K562 (cell line): ENCODE data around the gene DYNLT2B. TPM values are rescaled to one million over a fixed set of nuclear protein-coding genes. Genes with fewer than 3 reads are reported as not detected.
A peak's percentile ranks its signal among the peaks of the same experiment; 100 is the strongest.

Source experiments
- ATAC-seq: fragments of 200-7000 bp; cut with Tn5 transposase; 3 replicates; pipeline ENCODE4 v1.9.1; 2020; ENCODE audit warnings: moderate library complexity
- BruUV-seq: library from RNA; stranded (reverse); fragments of 400-500 nt; replicated peaks from 2 replicates; lab custom pipeline; 2021; lab: Mats Ljungman, UMichigan
- CTCF ChIA-PET: fragments of 300-600 bp; formaldehyde crosslinking; extraction: SDS; loops from one replicate; lab custom pipeline; 2021; ENCODE audit warnings: low intra/inter-chr PET ratio; lab: Yijun Ruan, JAX
- POLR2A ChIA-PET: fragments of 300-600, 350-650 bp; sonication (Branson Sonifier 250); formaldehyde crosslinking; extraction: SDS; loops from one replicate; lab custom pipeline; 2021; ENCODE audit warnings: antibody characterized with exemption, inconsistent platforms; lab: Yijun Ruan, JAX
- DNase-seq, 4 experiments: peaks; one replicate each; pipeline versions ENCODE4 v3.0.0 to v3.0.0-alpha.2; 2011 to 2018; ENCODE audit warnings: low spot score in 3 of 4, mixed read lengths in 3 of 4; ENCODE audit errors: extremely low read depth in 1 of 4
- FAIRE-seq: peaks from 2 replicates; lab custom pipeline; 2011; peaks lifted over from hg19 to GRCh38; lab: Jason Lieb, UNC
- H2AFZ ChIP-seq: 2 replicates; pipeline ENCODE4 v1.6.0; 2011; ENCODE audit warnings: low read depth, low read length, control low read depth, inconsistent platforms
- H3K27ac ChIP-seq: fragments of 200-600 bp; 3 replicates; pipeline ENCODE4 v1.8.0; 2011; ENCODE audit warnings: low read depth, mild to moderate bottlenecking, control low read depth, inconsistent platforms, low read length, moderate library complexity, mixed read lengths; ENCODE audit errors: extremely low read depth
- H3K27me3 ChIP-seq, 2 experiments: fragments of 300-600 bp in 1 of 2; 2 replicates in 1 of 2; 3 replicates in 1 of 2; pipeline versions ENCODE4 v1.6.0 to v1.8.0; 2011; ENCODE audit warnings: inconsistent platforms in 2 of 2, low read length in 2 of 2, mild to moderate bottlenecking in 1 of 2, mixed read lengths in 1 of 2, moderate library complexity in 1 of 2; ENCODE audit not compliant: control insufficient read depth in 2 of 2, insufficient read depth in 2 of 2
- H3K36me3 ChIP-seq: fragments of 300-600 bp; 3 replicates; pipeline ENCODE4 v1.8.0; 2011; ENCODE audit warnings: mild to moderate bottlenecking, low read length, inconsistent platforms; ENCODE audit not compliant: control insufficient read depth, insufficient read depth
- H3K4me1 ChIP-seq, 2 experiments: fragments of 200-600 bp in 1 of 2; replicated peaks in 1 of 2; 2 replicates in 1 of 2; 3 replicates in 1 of 2; pipeline versions ENCODE4 v1.5.1 to v1.8.0; 2011; ENCODE audit warnings: inconsistent platforms in 2 of 2, low read length in 2 of 2, mild to moderate bottlenecking in 1 of 2, mixed read lengths in 1 of 2, moderate library complexity in 1 of 2; ENCODE audit not compliant: control insufficient read depth in 2 of 2, insufficient read depth in 2 of 2
- H3K4me2 ChIP-seq: 2 replicates; pipeline ENCODE4 v1.6.1; 2011; ENCODE audit warnings: low read length, control low read depth, inconsistent platforms, mixed read lengths; ENCODE audit not compliant: insufficient read depth
- H3K4me3 ChIP-seq: fragments of 200-600 bp; sonication (generic), shearing (Covaris generic); 2 replicates; pipeline ENCODE4 v1.5.1; 2016; ENCODE audit warnings: control low read depth, inconsistent platforms
- H3K79me2 ChIP-seq: fragments of 200-600 bp; 3 replicates; pipeline ENCODE4 v1.8.0; 2011; ENCODE audit warnings: low read length, inconsistent platforms; ENCODE audit not compliant: control insufficient read depth, insufficient read depth
- H3K9ac ChIP-seq, 2 experiments: 2 replicates each; pipeline versions ENCODE4 v1.6.0 to v1.6.1; 2011; ENCODE audit warnings: low read depth in 2 of 2, low read length in 2 of 2, control low read depth in 1 of 2, inconsistent platforms in 1 of 2, mild to moderate bottlenecking in 1 of 2, mixed read lengths in 1 of 2; ENCODE audit not compliant: insufficient read depth in 1 of 2
- H3K9me1 ChIP-seq: one replicate; pipeline ENCODE4 v1.6.0; 2011; ENCODE audit warnings: inconsistent platforms, mild to moderate bottlenecking, low read length, moderate library complexity; ENCODE audit not compliant: control insufficient read depth, insufficient read depth
- H3K9me3 ChIP-seq: replicated peaks from 2 replicates; pipeline ENCODE4 v1.5.1; 2011; ENCODE audit warnings: low read depth, low read length, inconsistent platforms; ENCODE audit not compliant: control insufficient read depth, insufficient read depth
- H4K20me1 ChIP-seq: replicated peaks from 2 replicates; pipeline ENCODE4 v1.6.1; 2011; ENCODE audit warnings: low read length, inconsistent platforms, mixed read lengths; ENCODE audit not compliant: control insufficient read depth, insufficient read depth
- CLOCK ChIP-seq: fragments of 250-450 bp; sonication (Bioruptor Pico); IDR thresholded peaks from 2 replicates; pipeline ENCODE4 v1.4.0; 2020; ENCODE audit warnings: mild to moderate bottlenecking, moderate library complexity, borderline replicate concordance
- E4F1 ChIP-seq: fragments of 250-450 bp; sonication (Bioruptor Pico); IDR thresholded peaks from 2 replicates; pipeline ENCODE4 v1.5.0; 2021; ENCODE audit warnings: mild to moderate bottlenecking, borderline replicate concordance
- EZH2 ChIP-seq: IDR thresholded peaks from 2 replicates; pipeline ENCODE4 v1.6.1; 2012; ENCODE audit warnings: low read depth, mild to moderate bottlenecking, inconsistent platforms, low read length, borderline replicate concordance
- FOXP1 ChIP-seq: sonication (generic); formaldehyde crosslinking; IDR thresholded peaks from 2 replicates; pipeline ENCODE4 v1.8.0; 2022; ENCODE audit warnings: mild to moderate bottlenecking, missing genetic modification reagents
- NR2C2 ChIP-seq, 2 experiments: fragments of 200-800 bp in 1 of 2; sonication (Bioruptor generic) in 1 of 2; sonication (generic) in 1 of 2; formaldehyde crosslinking in 1 of 2; IDR thresholded peaks; 2 replicates each; pipeline versions ENCODE4 v1.6.1 to v1.8.0; 2016 to 2022; ENCODE audit warnings: mild to moderate bottlenecking in 1 of 2, missing compliant biosample characterization in 1 of 2, missing genetic modification characterization in 1 of 2, missing genetic modification reagents in 1 of 2
- PHTF2 ChIP-seq: fragments of 250-450 bp; sonication (Bioruptor Pico); IDR thresholded peaks from 2 replicates; pipeline ENCODE4 v1.5.0; 2021; ENCODE audit warnings: mild to moderate bottlenecking
- PPARD ChIP-seq: fragments of 250-450 bp; sonication (Bioruptor Pico); IDR thresholded peaks from 2 replicates; pipeline ENCODE4 v1.8.0; 2022; ENCODE audit warnings: inconsistent platforms, mild to moderate bottlenecking, moderate library complexity
- TRIM25 ChIP-seq: fragments of 450-650 bp; IDR thresholded peaks from 2 replicates; pipeline ENCODE4 v1.7.0; 2016; ENCODE audit warnings: borderline replicate concordance
- ZNF133 ChIP-seq: fragments of 250-450 bp; sonication (Bioruptor Pico); IDR thresholded peaks from 2 replicates; pipeline ENCODE4 v1.4.0; 2020; ENCODE audit warnings: mild to moderate bottlenecking
- WGBS: fragments of 100-300 bp; shearing (Covaris generic); methylation state at CpG from one replicate; pipeline ENCODE4 v1.1.6; 2016; ENCODE audit warnings: low coverage, mixed read lengths; ENCODE audit not compliant: insufficient coverage; ENCODE audit errors: missing lambda C conversion rate; 5-methylcytosine and 5-hydroxymethylcytosine counted together
- in situ Hi-C: fragments of 300-500 bp; cut with MboI; formaldehyde crosslinking; loops from 4 replicates; pipeline ENCODE4 v1.15.0; 2018; ENCODE audit warnings: inconsistent platforms, mixed read lengths
- intact Hi-C: fragments of 100-400 bp; cut with micrococcal nuclease; formaldehyde crosslinking; loops from 2 replicates; pipeline ENCODE4 v1.14.2; 2022
- polyA plus RNA-seq, 8 experiments: library from polyadenylated mRNA; depleted of rRNA in 4 of 8; stranded (reverse) in 5 of 8; unstranded in 3 of 8; fragments of >200 nt; fragmentation: Nextera tagmentation in 2 of 8; fragmentation: Illumina TruSeq in 1 of 8; extraction: Ambion mirVana in 2 of 8; extraction: Trizol in 1 of 8; gene quantifications; 2 replicates each; pipeline versions ENCODE4 v1.2.1 to v1.2.3, GENCODE V29; 2011 to 2014; ENCODE audit warnings: inconsistent platforms in 1 of 8, missing spikeins in 1 of 8
- total RNA-seq, 7 experiments: library from RNA; depleted of rRNA in 6 of 7; stranded (reverse); fragments of >200 nt in 6 of 7; fragmentation: Illumina TruSeq in 2 of 7; extraction: Trizol in 2 of 7; gene quantifications; 2 replicates each; pipeline versions ENCODE4 v1.2.1 to v1.2.3, GENCODE V29; 2011 to 2021; ENCODE audit warnings: low replicate concordance in 1 of 7

The DYNLT2B gene
- total and polyA plus RNA-seq, 9 of the 15 experiments (the other 6 are each of a cell fraction or from before 2014, with no cell fraction given), result 6.5 to 19.9 (median 8.7) TPM

GRCh38 chr3:196334982-196335381 is 16.9 kb upstream of the DYNLT2B start:
- H3K79me2 ChIP-seq, result peaks cover 64% of the 10 kb centered on the region
- TF ChIP-seq FOXP1 (CRISPR knock-in tag) (no peak), E4F1 (CRISPR knock-in tag) (no peak), PHTF2 (no peak), NR2C2 (CRISPR knock-in tag; IDR thresholded peaks at IDR 0.05) (no peak), NR2C2 (tag; IDR thresholded peaks at IDR 0.05) (no peak), EZH2 (no peak), TRIM25 (no peak), CLOCK (CRISPR knock-in tag) (no peak), ZNF133 (CRISPR knock-in tag) (no peak), PPARD (no peak)
- FAIRE-seq, result no peak
- ChIA-PET CTCF (no interaction called here), POLR2A (interaction anchor here (1.6 kb wide), 1 partner anchor 11 kb away, joined by 8 read pairs; no protein-coding TSS in a partner anchor)
- ATAC-seq, result no peak
- H3K4me3 ChIP-seq, result no peak overlapping the region
- H3K9me1 ChIP-seq, result no peaks in the 10 kb centered on the region
- intact Hi-C loops, result loop anchor here (5.0 kb wide), 4 partner anchors 83 to 182 kb away; partner anchors contain the start of genes RNF168, SMCO1 and UBXN7
- DNase-seq, result peak in 2 of 4 experiments; percentile 48 to 57
- no peaks in the 10 kb centered on the region for H3K27me3 ChIP-seq
- no peak overlapping the region for H3K27ac ChIP-seq
- no TSS peak for BruUV-seq
- H3K36me3 ChIP-seq, result peaks cover 20% of the 10 kb centered on the region
- no peak overlapping the region for H2AFZ ChIP-seq
- H4K20me1 ChIP-seq, result no peaks in the 10 kb centered on the region
- in situ Hi-C loops, result no loop called here
- peaks cover 8 to 25% of the 10 kb centered on the region in 2 experiments for H3K4me1 ChIP-seq
- H3K4me2 ChIP-seq, result no peak overlapping the region
- H3K9me3 ChIP-seq, result no peaks in the 10 kb centered on the region
- no CpG with 5 or more reads among the region's 1 CpG for WGBS
- H3K9ac ChIP-seq, result no peak overlapping the region
